HCT116 (cell line): ENCODE measurements around the gene IFI27. TPM values are rescaled to one million over a fixed set of nuclear protein-coding genes. Genes with fewer than 3 reads are reported as not detected.

Experiments used
- ATAC-seq: fragments of 200-7000 bp; cut with Tn5 transposase; 2 replicates; pipeline ENCODE4 v1.9.1; 2020; ENCODE audit warnings: mild to moderate bottlenecking, moderate library complexity
- BruUV-seq: library from RNA; stranded (reverse); fragments of 400-500 nt; replicated peaks from 2 replicates; lab custom pipeline; 2021; lab: Mats Ljungman, UMichigan
- CTCF ChIA-PET: fragments of 300-600 bp; sonication (Branson Sonifier 250); formaldehyde crosslinking; loops from one replicate; lab custom pipeline; 2021; ENCODE audit warnings: antibody characterized with exemption; lab: Charles Lee
- POLR2A ChIA-PET: fragments of 300-600, 350-600 bp; sonication (Branson Sonifier 250); formaldehyde crosslinking; loops from one replicate; lab custom pipeline; 2021; ENCODE audit warnings: antibody characterized with exemption; lab: Charles Lee
- RAD21 ChIA-PET, 2 experiments: fragments of 300-600 bp; sonication (Branson Sonifier 250); formaldehyde crosslinking; loops; one replicate each; lab custom pipeline; 2023; ENCODE audit warnings: low total read pairs in 2 of 2; ENCODE audit not compliant: uncharacterized antibody in 2 of 2, unreplicated experiment in 2 of 2, low non-redundant PET in 1 of 2; lab: Charles Lee
- DNase-seq: peaks from one replicate; pipeline ENCODE4 v3.0.0-alpha.2; 2010; ENCODE audit warnings: low read depth, low spot score
- H2AFZ ChIP-seq: fragments of 200-600 bp; shearing (Covaris generic), sonication (generic); 2 replicates; pipeline ENCODE4 v1.6.1; 2017; ENCODE audit warnings: low read depth, mixed run types, mixed read lengths, antibody characterized with exemption, low read length; ENCODE audit not compliant: poor library complexity, severe bottlenecking
- H3K27ac ChIP-seq: 2 replicates; pipeline ENCODE4 v1.5.1; 2012; ENCODE audit warnings: low read depth, low read length
- H3K27me3 ChIP-seq: fragments of 200-600 bp; sonication (generic); 2 replicates; pipeline ENCODE4 v1.6.1; 2016; ENCODE audit warnings: mixed run types, low read length, mixed read lengths; ENCODE audit not compliant: insufficient read depth
- H3K36me3 ChIP-seq, 2 experiments: fragments of 200-500 bp in 1 of 2; fragments of 200-600 bp in 1 of 2; sonication (Bioruptor generic) in 1 of 2; sonication (generic) in 1 of 2; 2 replicates each; pipeline versions ENCODE4 v1.5.1 to v1.6.1; 2014 to 2016; ENCODE audit warnings: low read length in 2 of 2, inconsistent platforms in 1 of 2, mixed read lengths in 1 of 2, mixed run types in 1 of 2; ENCODE audit not compliant: insufficient read depth in 2 of 2, control insufficient read depth in 1 of 2
- H3K4me1 ChIP-seq, 2 experiments: fragments of 200-600 bp in 1 of 2; sonication (generic) in 1 of 2; 2 replicates each; pipeline versions ENCODE4 v1.5.1 to v1.6.1; 2012 to 2017; ENCODE audit warnings: low read length in 2 of 2, inconsistent platforms in 1 of 2, mild to moderate bottlenecking in 1 of 2, mixed read lengths in 1 of 2, mixed run types in 1 of 2, moderate library complexity in 1 of 2; ENCODE audit not compliant: insufficient read depth in 2 of 2, control insufficient read depth in 1 of 2
- H3K4me2 ChIP-seq: fragments of 200-600 bp; sonication (generic); 2 replicates; pipeline ENCODE4 v1.6.1; 2017; ENCODE audit warnings: mixed run types, low read length, mixed read lengths
- H3K4me3 ChIP-seq, 2 experiments: fragments of 200-600 bp in 1 of 2; sonication (generic) in 1 of 2; replicated peaks in 1 of 2; 2 replicates each; pipeline ENCODE4 v1.5.1; 2011 to 2016; ENCODE audit warnings: low read length in 2 of 2, control low read depth in 1 of 2, low read depth in 1 of 2, mild to moderate bottlenecking in 1 of 2, mixed read lengths in 1 of 2, mixed run types in 1 of 2
- H3K79me2 ChIP-seq: fragments of 200-600 bp; sonication (generic); 2 replicates; pipeline ENCODE4 v1.6.1; 2017; ENCODE audit warnings: mild to moderate bottlenecking, mixed run types, low read length, moderate library complexity, mixed read lengths; ENCODE audit not compliant: insufficient read depth
- H3K9ac ChIP-seq: fragments of 200-600 bp; sonication (generic); 2 replicates; pipeline ENCODE4 v1.6.1; 2016; ENCODE audit warnings: low read length, mixed read lengths
- H3K9me2 ChIP-seq: fragments of 200-600 bp; sonication (generic), shearing (Covaris generic); 2 replicates; pipeline ENCODE4 v1.6.1; 2017; ENCODE audit warnings: mixed run types, mild to moderate bottlenecking, moderate library complexity; ENCODE audit not compliant: insufficient read depth
- H3K9me3 ChIP-seq, 2 experiments: fragments of 200-500 bp in 1 of 2; fragments of 200-600 bp in 1 of 2; sonication (Bioruptor generic) in 1 of 2; sonication (generic) in 1 of 2; 2 replicates each; pipeline ENCODE4 v1.6.1; 2014 to 2017; ENCODE audit warnings: low read length in 2 of 2, mixed read lengths in 2 of 2, inconsistent platforms in 1 of 2, low read depth in 1 of 2, mild to moderate bottlenecking in 1 of 2, mixed run types in 1 of 2, moderate library complexity in 1 of 2; ENCODE audit not compliant: control insufficient read depth in 1 of 2, insufficient read depth in 1 of 2
- H4K20me1 ChIP-seq: fragments of 200-600 bp; sonication (generic), shearing (Covaris generic); 2 replicates; pipeline ENCODE4 v1.6.1; 2017; ENCODE audit warnings: mixed run types, mild to moderate bottlenecking, moderate library complexity; ENCODE audit not compliant: insufficient read depth
- CBX3 ChIP-seq: IDR thresholded peaks from 2 replicates; pipeline ENCODE4 v1.6.1; 2012; ENCODE audit warnings: low read depth
- CEBPB ChIP-seq: IDR thresholded peaks from 2 replicates; pipeline ENCODE4 v1.6.1; 2012; ENCODE audit warnings: low read depth
- EGR1 ChIP-seq: IDR thresholded peaks from 2 replicates; pipeline ENCODE4 v1.6.1; 2012; ENCODE audit warnings: low read depth
- EZH2 ChIP-seq: fragments of 200-600 bp; sonication (generic); IDR thresholded peaks from 2 replicates; pipeline ENCODE4 v1.6.1; 2017; ENCODE audit warnings: antibody characterized with exemption, mixed run types
- EZH2phosphoT487 ChIP-seq: fragments of 200-600 bp; IDR thresholded peaks from 2 replicates; pipeline ENCODE4 v1.6.1; 2018; ENCODE audit warnings: antibody characterized with exemption, borderline replicate concordance
- FOSL1 ChIP-seq: IDR thresholded peaks from 2 replicates; pipeline ENCODE4 v1.6.1; 2012; ENCODE audit warnings: low read depth
- JUND ChIP-seq: IDR thresholded peaks from 2 replicates; pipeline ENCODE4 v1.6.1; 2012
- MAX ChIP-seq: IDR thresholded peaks from 2 replicates; pipeline ENCODE4 v1.6.1; 2012
- POLR2AphosphoS5 ChIP-seq: IDR thresholded peaks from 2 replicates; pipeline ENCODE4 v1.6.1; 2011; ENCODE audit warnings: mild to moderate bottlenecking, low read depth, low read length, moderate library complexity
- RAD21 ChIP-seq: IDR thresholded peaks from 2 replicates; pipeline ENCODE4 v1.6.1; 2012; ENCODE audit warnings: low read depth, mild to moderate bottlenecking
- SIN3A ChIP-seq: IDR thresholded peaks from 2 replicates; pipeline ENCODE4 v1.6.1; 2012; ENCODE audit warnings: low read depth
- SP1 ChIP-seq: IDR thresholded peaks from 2 replicates; pipeline ENCODE4 v1.6.1; 2012; ENCODE audit warnings: low read depth
- SRF ChIP-seq: IDR thresholded peaks from 2 replicates; pipeline ENCODE4 v1.6.1; 2012; ENCODE audit warnings: low read depth
- TCF7L2 ChIP-seq: IDR thresholded peaks from 2 replicates; pipeline ENCODE4 v1.7.0; 2011; ENCODE audit warnings: borderline replicate concordance, inconsistent platforms; ENCODE audit not compliant: insufficient read depth, insufficient read length; ENCODE audit errors: extremely low read depth
- YY1 ChIP-seq: IDR thresholded peaks from 2 replicates; pipeline ENCODE4 v1.6.1; 2011; ENCODE audit warnings: low read length, low read depth, moderate library complexity, mild to moderate bottlenecking; ENCODE audit not compliant: insufficient replicate concordance; ENCODE audit errors: extremely low read depth
- ZFX ChIP-seq: fragments of 450-650 bp; IDR thresholded peaks from 2 replicates; pipeline ENCODE4 v1.6.1; 2017
- intact Hi-C: fragments of 100-400 bp; cut with micrococcal nuclease; formaldehyde crosslinking; loops from 2 replicates; pipeline ENCODE4 v1.10.0; 2022
- total RNA-seq: library from RNA; stranded (reverse); gene quantifications from one replicate; pipeline ENCODE4 v1.2.1, GENCODE V29; 2021; ENCODE audit not compliant: unreplicated experiment
- TF ChIP-seq, protein P1 (sequence below), 3 experiments: fragments of 200-600 bp in 1 of 3; sonication (generic) in 1 of 3; IDR thresholded peaks in 2 of 3; conservative IDR thresholded peaks in 1 of 3; 2 replicates each; pipeline ENCODE4 v1.5.1; 2012 to 2017; ENCODE audit warnings: low read depth in 2 of 3, low read length in 2 of 3, antibody characterized with exemption in 1 of 3, borderline replicate concordance in 1 of 3, control low read depth in 1 of 3, mild to moderate bottlenecking in 1 of 3, mixed read lengths in 1 of 3, mixed run types in 1 of 3, moderate library complexity in 1 of 3; ENCODE audit not compliant: insufficient read depth in 1 of 3
- TF ChIP-seq, protein P2 (sequence below): IDR thresholded peaks from 2 replicates; pipeline ENCODE4 v1.6.1; 2012

IFI27 gene
- total RNA-seq, 1 experiment from 2014 or later: 3.8 TPM

GRCh38 chr14:94145902-94146527 lies 35.5 kb downstream of the IFI27 start:
- intact Hi-C loops: no loop called here

More at GRCh38 chr14:94145902-94146527, 35.5 kb downstream of the IFI27 start:
- peak overlapping the region; percentile 74 for H2AFZ ChIP-seq
- H3K4me2 ChIP-seq: no peak overlapping the region
- ChIA-PET RAD21 (no interaction called here), CTCF (interaction anchor here (1.0 to 5.9 kb wide), 3 partner anchors 10 to 34 kb away, joined by 3 to 37 read pairs (median 5); no protein-coding TSS in a partner anchor), POLR2A (interaction anchor here (1.1 to 1.3 kb wide), 2 partner anchors 9 to 24 kb away, joined by 3 read pairs; no protein-coding TSS in a partner anchor)
- H3K4me1 ChIP-seq: peaks cover 3 to 10% of the 10 kb centered on the region in 2 experiments; a peak in 3 of 4 replicates
- H3K36me3 ChIP-seq: no peaks in the 10 kb centered on the region
- H3K27me3 ChIP-seq: no peaks in the 10 kb centered on the region
- no peak overlapping the region for H3K9ac ChIP-seq
- no peaks in the 10 kb centered on the region for H3K9me3 ChIP-seq
- H3K4me3 ChIP-seq: no peak overlapping the region
- BruUV-seq: no TSS peak
- ATAC-seq: no peak
- no peaks in the 10 kb centered on the region for H4K20me1 ChIP-seq
- H3K9me2 ChIP-seq: no peaks in the 10 kb centered on the region
- no peak overlapping the region for H3K27ac ChIP-seq
- H3K79me2 ChIP-seq: no peaks in the 10 kb centered on the region
- DNase-seq: no peak
- TF ChIP-seq EGR1 (no peak), EZH2phosphoT487 (no peak), ZFX (no peak), SRF (no peak), SIN3A (no peak), JUND (no peak), FOSL1 (no peak), YY1 (no peak), EZH2 (no peak), POLR2AphosphoS5 (no peak), TCF7L2 (no peak), CEBPB (no peak), SP1 (no peak), RAD21 (no peak), MAX (no peak), CBX3 (no peak)
- TF ChIP-seq, protein P1, sequence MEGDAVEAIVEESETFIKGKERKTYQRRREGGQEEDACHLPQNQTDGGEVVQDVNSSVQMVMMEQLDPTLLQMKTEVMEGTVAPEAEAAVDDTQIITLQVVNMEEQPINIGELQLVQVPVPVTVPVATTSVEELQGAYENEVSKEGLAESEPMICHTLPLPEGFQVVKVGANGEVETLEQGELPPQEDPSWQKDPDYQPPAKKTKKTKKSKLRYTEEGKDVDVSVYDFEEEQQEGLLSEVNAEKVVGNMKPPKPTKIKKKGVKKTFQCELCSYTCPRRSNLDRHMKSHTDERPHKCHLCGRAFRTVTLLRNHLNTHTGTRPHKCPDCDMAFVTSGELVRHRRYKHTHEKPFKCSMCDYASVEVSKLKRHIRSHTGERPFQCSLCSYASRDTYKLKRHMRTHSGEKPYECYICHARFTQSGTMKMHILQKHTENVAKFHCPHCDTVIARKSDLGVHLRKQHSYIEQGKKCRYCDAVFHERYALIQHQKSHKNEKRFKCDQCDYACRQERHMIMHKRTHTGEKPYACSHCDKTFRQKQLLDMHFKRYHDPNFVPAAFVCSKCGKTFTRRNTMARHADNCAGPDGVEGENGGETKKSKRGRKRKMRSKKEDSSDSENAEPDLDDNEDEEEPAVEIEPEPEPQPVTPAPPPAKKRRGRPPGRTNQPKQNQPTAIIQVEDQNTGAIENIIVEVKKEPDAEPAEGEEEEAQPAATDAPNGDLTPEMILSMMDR (IDR thresholded peaks at IDR 0.05 in 2 of 3, conservative IDR thresholded peaks at IDR 0.05 in 1 of 3; ENCODE audit: borderline replicate concordance in 1 of 3, insufficient read depth in 1 of 3, low read depth in 2 of 3, low read length in 2 of 3): no peak
- TF ChIP-seq, protein P2, sequence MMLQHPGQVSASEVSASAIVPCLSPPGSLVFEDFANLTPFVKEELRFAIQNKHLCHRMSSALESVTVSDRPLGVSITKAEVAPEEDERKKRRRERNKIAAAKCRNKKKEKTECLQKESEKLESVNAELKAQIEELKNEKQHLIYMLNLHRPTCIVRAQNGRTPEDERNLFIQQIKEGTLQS: no peak
- TF ChIP-seq, all 23 proteins: peak for 0
